HepG2 (cell line): ENCODE results near the gene ZNF764. TPM values are rescaled to one million over a fixed set of nuclear protein-coding genes. Genes with fewer than 3 reads are reported as not detected.

Source experiments
- HHEX ChIP-seq: IDR thresholded peaks from 2 replicates; pipeline ENCODE4 v1.6.1; 2016; ENCODE audit warnings: control low read depth
- MEIS1 ChIP-seq: sonication (generic); formaldehyde crosslinking; IDR thresholded peaks from 2 replicates; pipeline ENCODE4 v1.9.0; 2021; ENCODE audit warnings: mild to moderate bottlenecking, missing genetic modification reagents, moderate library complexity, borderline replicate concordance
- MTF2 ChIP-seq: sonication (generic); formaldehyde crosslinking; IDR thresholded peaks from 2 replicates; pipeline ENCODE4 v1.5.0; 2020; ENCODE audit warnings: missing genetic modification reagents, borderline replicate concordance
- SOX6 ChIP-seq, 2 experiments: fragments of 450-650 bp in 1 of 2; sonication (generic) in 1 of 2; formaldehyde crosslinking in 1 of 2; IDR thresholded peaks; 2 replicates each; pipeline versions ENCODE4 v1.4.0 to v1.6.1; 2017 to 2020; ENCODE audit warnings: antibody characterized with exemption in 1 of 2, mild to moderate bottlenecking in 1 of 2, missing genetic modification reagents in 1 of 2
- SP5 ChIP-seq: IDR thresholded peaks from 2 replicates; pipeline ENCODE4 v1.6.1; 2016; ENCODE audit warnings: low read depth, borderline replicate concordance
- TARDBP ChIP-seq: sonication (generic); formaldehyde crosslinking; IDR thresholded peaks from 2 replicates; pipeline ENCODE4 v1.8.0; 2022; ENCODE audit warnings: mild to moderate bottlenecking, missing genetic modification reagents
- TBX3 ChIP-seq: fragments of 450-650 bp; IDR thresholded peaks from 2 replicates; pipeline ENCODE4 v1.6.1; 2017; ENCODE audit warnings: antibody characterized with exemption, mild to moderate bottlenecking, inconsistent platforms, borderline replicate concordance
- ZC3H4 ChIP-seq: sonication (generic); formaldehyde crosslinking; IDR thresholded peaks from 2 replicates; pipeline ENCODE4 v1.4.0; 2020; ENCODE audit warnings: missing genetic modification reagents, borderline replicate concordance
- ZNF431 ChIP-seq: sonication (generic); formaldehyde crosslinking; IDR thresholded peaks from 2 replicates; pipeline ENCODE4 v1.9.0; 2022; ENCODE audit warnings: missing genetic modification reagents, low read depth, mild to moderate bottlenecking, borderline replicate concordance
- ZNF557 ChIP-seq: sonication (generic); formaldehyde crosslinking; IDR thresholded peaks from 2 replicates; pipeline ENCODE4 v1.4.0; 2020; ENCODE audit warnings: missing genetic modification reagents
- ZNF574 ChIP-seq: sonication (generic); formaldehyde crosslinking; IDR thresholded peaks from 2 replicates; pipeline ENCODE4 v1.4.0; 2020; ENCODE audit warnings: missing genetic modification reagents
- ZNF615 ChIP-seq: sonication (generic); formaldehyde crosslinking; IDR thresholded peaks from 2 replicates; pipeline ENCODE4 v1.5.0; 2020; ENCODE audit warnings: mild to moderate bottlenecking, missing genetic modification reagents, borderline replicate concordance
- ZNF704 ChIP-seq: sonication (generic); formaldehyde crosslinking; IDR thresholded peaks from 2 replicates; pipeline ENCODE4 v1.8.1; 2023; ENCODE audit warnings: mild to moderate bottlenecking, inconsistent platforms, moderate library complexity, missing genetic modification reagents, borderline replicate concordance
- ZNF746 ChIP-seq: sonication (generic); formaldehyde crosslinking; IDR thresholded peaks from 2 replicates; pipeline ENCODE4 v1.8.0; 2022; ENCODE audit warnings: mild to moderate bottlenecking, missing genetic modification reagents
- polyA plus RNA-seq, 8 experiments: library from polyadenylated mRNA; depleted of rRNA in 3 of 8; stranded (reverse) in 7 of 8; unstranded in 1 of 8; fragments of >200 nt; fragmentation: Illumina TruSeq in 4 of 8; extraction: Trizol in 4 of 8; gene quantifications; 2 replicates each; pipeline versions ENCODE4 v1.2.1 to v1.2.3, GENCODE V29; 2011 to 2016; ENCODE audit warnings: low read depth in 4 of 8, missing spikeins in 1 of 8, mixed read lengths in 1 of 8; ENCODE audit not compliant: insufficient read depth in 1 of 8
- total RNA-seq, 5 experiments: library from RNA; depleted of rRNA; stranded (reverse); fragments of >200 nt; fragmentation: Illumina TruSeq; extraction: Trizol; gene quantifications; 2 replicates each; pipeline ENCODE4 v1.2.3, GENCODE V29; 2016; ENCODE audit warnings: low read depth in 1 of 5
- TF ChIP-seq, protein P1 (sequence below): sonication (generic); formaldehyde crosslinking; IDR thresholded peaks from 2 replicates; pipeline ENCODE4 v1.5.0; 2020; ENCODE audit warnings: mild to moderate bottlenecking, missing genetic modification reagents
- TF ChIP-seq, protein P2 (sequence below): sonication (generic); formaldehyde crosslinking; IDR thresholded peaks from 2 replicates; pipeline ENCODE4 v1.4.0; 2020; ENCODE audit warnings: missing genetic modification reagents

Gene ZNF764
- total and polyA plus RNA-seq, 2 of the 13 experiments (the other 11 are each of a cell fraction or from before 2014, with no cell fraction given), result 4.1 to 9.1 TPM

DNA sequence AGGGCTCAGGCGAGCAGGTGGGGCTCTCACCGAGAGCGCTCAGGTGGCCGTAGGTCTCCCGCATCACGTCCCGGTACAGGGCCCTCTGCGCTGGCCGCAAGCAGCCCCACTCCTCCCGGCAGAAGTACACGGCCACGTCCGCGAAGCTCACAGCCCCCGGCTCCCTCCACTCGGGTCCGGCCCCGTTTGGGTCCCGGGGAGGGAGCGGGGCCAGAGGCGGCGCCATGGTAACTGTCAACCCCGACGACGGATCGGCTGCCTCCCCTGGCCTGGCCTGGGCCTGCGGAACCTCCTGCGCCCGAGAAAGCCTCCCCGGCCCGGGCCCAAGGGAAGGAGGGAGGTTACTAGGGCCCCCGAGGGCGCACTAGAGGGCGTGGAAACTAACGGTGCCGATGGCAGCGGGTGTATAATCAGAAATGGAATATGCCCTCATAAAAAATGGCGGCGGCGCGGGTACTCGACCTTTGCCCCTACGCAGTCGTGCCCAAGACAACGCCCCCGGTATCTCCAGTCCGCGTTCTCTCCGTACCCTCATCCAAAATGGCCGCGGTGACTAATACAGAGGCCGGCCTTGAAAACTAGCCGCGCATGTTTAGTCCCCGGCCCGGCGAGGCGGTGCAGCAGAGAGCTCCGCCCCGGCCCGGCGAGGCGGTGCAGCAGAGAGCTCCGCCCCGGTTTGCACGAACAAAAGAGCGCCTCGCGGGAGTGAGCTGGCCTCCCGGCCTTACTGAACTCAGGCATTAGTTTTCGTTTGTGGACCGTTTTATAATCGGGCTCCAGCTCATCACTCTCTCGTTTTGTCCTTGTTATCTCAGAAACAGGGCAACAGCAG lies at the start of gene ZNF764 (continued):
- TF ChIP-seq MEIS1 (CRISPR knock-in tag) (peak; percentile 87; the same call in 1 of the 2 replicates), HHEX (CRISPR knock-in tag) (0 out of 2 replicates have a peak, but pooled peaks have one; percentile 14), ZNF615 (CRISPR knock-in tag) (no peak; the same call in 1 of the 2 replicates), ZNF557 (CRISPR knock-in tag) (no peak), SP5 (CRISPR knock-in tag) (peak; percentile 93), ZNF746 (CRISPR knock-in tag) (peak; percentile 91), ZNF431 (peak; percentile 54; the same call in 1 of the 2 replicates), SOX6 (IDR thresholded peaks at IDR 0.05) (no peak), SOX6 (CRISPR knock-in tag; IDR thresholded peaks at IDR 0.05) (peak; percentile 75), ZC3H4 (CRISPR knock-in tag) (peak; percentile 45; the same call in 1 of the 2 replicates), TBX3 (no peak; the same call in 1 of the 2 replicates), MTF2 (CRISPR knock-in tag) (peak; percentile 98), ZNF574 (CRISPR knock-in tag) (peak; percentile 96), ZNF704 (peak; percentile 82; the same call in 1 of the 2 replicates), TARDBP (peak; percentile 76)
- TF ChIP-seq, protein P1, sequence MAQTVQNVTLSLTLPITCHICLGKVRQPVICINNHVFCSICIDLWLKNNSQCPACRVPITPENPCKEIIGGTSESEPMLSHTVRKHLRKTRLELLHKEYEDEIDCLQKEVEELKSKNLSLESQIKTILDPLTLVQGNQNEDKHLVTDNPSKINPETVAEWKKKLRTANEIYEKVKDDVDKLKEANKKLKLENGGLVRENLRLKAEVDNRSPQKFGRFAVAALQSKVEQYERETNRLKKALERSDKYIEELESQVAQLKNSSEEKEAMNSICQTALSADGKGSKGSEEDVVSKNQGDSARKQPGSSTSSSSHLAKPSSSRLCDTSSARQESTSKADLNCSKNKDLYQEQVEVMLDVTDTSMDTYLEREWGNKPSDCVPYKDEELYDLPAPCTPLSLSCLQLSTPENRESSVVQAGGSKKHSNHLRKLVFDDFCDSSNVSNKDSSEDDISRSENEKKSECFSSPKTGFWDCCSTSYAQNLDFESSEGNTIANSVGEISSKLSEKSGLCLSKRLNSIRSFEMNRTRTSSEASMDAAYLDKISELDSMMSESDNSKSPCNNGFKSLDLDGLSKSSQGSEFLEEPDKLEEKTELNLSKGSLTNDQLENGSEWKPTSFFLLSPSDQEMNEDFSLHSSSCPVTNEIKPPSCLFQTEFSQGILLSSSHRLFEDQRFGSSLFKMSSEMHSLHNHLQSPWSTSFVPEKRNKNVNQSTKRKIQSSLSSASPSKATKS (CRISPR knock-in tag), result no peak; the same call in 1 of the 2 replicates
- TF ChIP-seq, protein P2, sequence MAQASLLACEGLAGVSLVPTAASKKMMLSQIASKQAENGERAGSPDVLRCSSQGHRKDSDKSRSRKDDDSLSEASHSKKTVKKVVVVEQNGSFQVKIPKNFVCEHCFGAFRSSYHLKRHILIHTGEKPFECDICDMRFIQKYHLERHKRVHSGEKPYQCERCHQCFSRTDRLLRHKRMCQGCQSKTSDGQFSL, result no peak
